Measurements from ENCODE around the gene LRRC49. TPM values are rescaled to one million over a fixed set of nuclear protein-coding genes. Genes with fewer than 3 reads are reported as not detected.

Gene LRRC49
- total RNA-seq, result 10 to 100 TPM in 1 of 4 donors, 1 to 10 TPM in 3; 3.3 to 12.6 (median 3.6) TPM

GRCh38 chr15:70892002-70892911 is at the start of gene LRRC49, which contains the start of gene THAP10:
Gene LRRC49 (plus strand): TSS chr15:70892826. CDS start chr15:70892895, 69 bp downstream.
Gene THAP10 (minus strand): TSS chr15:70892433. CDS start chr15:70892272, 161 bp downstream.
- peak; percentile 89 to 91 for DNase-seq (ENCODE audit: low spot score in 2 of 2)
- H3K9me3 ChIP-seq, result no peaks in the 10 kb centered on the region
- H3K4me3 ChIP-seq, result peak within 1 kb of the TSS; percentile 91
- TF ChIP-seq POLR2A (IDR thresholded peaks at IDR 0.05) (no peak), CTCF (IDR thresholded peaks at IDR 0.05) (no peak), EP300 (IDR thresholded peaks at IDR 0.05) (no peak), POLR2AphosphoS5 (IDR thresholded peaks at IDR 0.05) (no peak)
- H3K4me1 ChIP-seq, result peaks cover 24% of the 10 kb centered on the region
- WGBS, result under 1% methylated on average over 36 of the region's 61 CpGs
- no peaks in the 10 kb centered on the region for H3K36me3 ChIP-seq
- H3K27me3 ChIP-seq, result no peaks in the 10 kb centered on the region
- peak within 1 kb of the TSS; percentile 78 for H3K27ac ChIP-seq

GRCh38 chr15:70845602-70846360 is 46.8 kb upstream of the LRRC49 start:
- no peaks in the 10 kb centered on the region for H3K4me1 ChIP-seq
- 95% methylated on average over 6 of the region's 6 CpGs for WGBS
- H3K4me3 ChIP-seq, result no peak overlapping the region
- H3K9me3 ChIP-seq, result no peaks in the 10 kb centered on the region
- no peak for TF ChIP-seq CTCF (IDR thresholded peaks at IDR 0.05)
- TF ChIP-seq POLR2A (IDR thresholded peaks at IDR 0.05), result no peak
- TF ChIP-seq POLR2AphosphoS5 (IDR thresholded peaks at IDR 0.05), result no peak
- no peak for TF ChIP-seq EP300 (IDR thresholded peaks at IDR 0.05)
- DNase-seq (ENCODE audit: low spot score in 2 of 2), result no peak
- no peaks in the 10 kb centered on the region for H3K36me3 ChIP-seq
- no peaks in the 10 kb centered on the region for H3K27me3 ChIP-seq
- H3K27ac ChIP-seq, result no peak overlapping the region

- TF ChIP-seq EP300 (IDR thresholded peaks at IDR 0.05) (no peak), CTCF (IDR thresholded peaks at IDR 0.05) (no peak), POLR2A (IDR thresholded peaks at IDR 0.05) (no peak), POLR2AphosphoS5 (IDR thresholded peaks at IDR 0.05) (no peak)
- Histone ChIP-seq H3K4me1 (peaks cover 36% of the 10 kb centered on the region), H3K27me3 (peaks cover 3% of the 10 kb centered on the region), H3K9me3 (no peaks in the 10 kb centered on the region), H3K4me3 (peak overlapping the region; percentile 85), H3K36me3 (no peaks in the 10 kb centered on the region), H3K27ac (no peak overlapping the region)
- WGBS, result 92% methylated on average over 5 of the region's 6 CpGs
- DNase-seq (ENCODE audit: low spot score in 2 of 2), result no peak
Observed at GRCh38 chr15:70851889-70852288, 40.7 kb upstream of the LRRC49 start.

- Histone ChIP-seq H3K27me3 (peaks cover 3% of the 10 kb centered on the region), H3K9me3 (no peaks in the 10 kb centered on the region), H3K27ac (peak overlapping the region; percentile 92), H3K36me3 (no peaks in the 10 kb centered on the region), H3K4me3 (peak overlapping the region; percentile 85), H3K4me1 (peaks cover 41% of the 10 kb centered on the region)
- no peak for TF ChIP-seq POLR2A (IDR thresholded peaks at IDR 0.05)
- no peak for TF ChIP-seq EP300 (IDR thresholded peaks at IDR 0.05)
- TF ChIP-seq POLR2AphosphoS5 (IDR thresholded peaks at IDR 0.05), result no peak
- no peak for TF ChIP-seq CTCF (IDR thresholded peaks at IDR 0.05)
- DNase-seq (ENCODE audit: low spot score in 2 of 2), result no peak
- 38% methylated on average over 11 of the region's 11 CpGs for WGBS
Observed at GRCh38 chr15:70852501-70853317, 39.9 kb upstream of the LRRC49 start.
